Measurements from ENCODE around the gene PLEKHG7. TPM values are rescaled to one million over a fixed set of nuclear protein-coding genes. Genes with fewer than 3 reads are reported as not detected.
"Not testable (repeated sequence)": the region's sequence is repeated elsewhere in the genome, so short reads cannot be mapped to it uniquely, and the experiment has no call there.

The PLEKHG7 gene
- total RNA-seq, 1 donor, result not detected

GRCh38 chr12:92745856-92746550, 43.2 kb downstream of the PLEKHG7 start:
- DNase-seq (ENCODE audit: low read depth in 2 of 3, low spot score in 2 of 3), result no peak

GRCh38 chr12:92747151-92747550, 44.4 kb downstream of the PLEKHG7 start:
- DNase-seq (ENCODE audit: low read depth in 2 of 3, low spot score in 2 of 3), result no peak

- not testable (repeated sequence) for DNase-seq (ENCODE audit: low read depth in 2 of 3, low spot score in 2 of 3)
Measured at GRCh38 chr12:92749691-92750090, 46.9 kb downstream of the PLEKHG7 start.

GRCh38 chr12:92753976-92754885, 51.4 kb downstream of the PLEKHG7 start:
- no peak for DNase-seq (ENCODE audit: low read depth in 2 of 3, low spot score in 2 of 3)

- no peak for DNase-seq (ENCODE audit: low read depth in 2 of 3, low spot score in 2 of 3)
Measured at GRCh38 chr12:92756898-92757596, 54.3 kb downstream of the PLEKHG7 start.

GRCh38 chr12:92757597-92758121, 54.9 kb downstream of the PLEKHG7 start:
- DNase-seq (ENCODE audit: low read depth in 2 of 3, low spot score in 2 of 3), result no peak

GRCh38 chr12:92759634-92760268, 57.0 kb downstream of the PLEKHG7 start:
- DNase-seq (ENCODE audit: low read depth in 2 of 3, low spot score in 2 of 3), result no peak

GRCh38 chr12:92762773-92763172, 60.0 kb downstream of the PLEKHG7 start:
- no peak for DNase-seq (ENCODE audit: low read depth in 2 of 3, low spot score in 2 of 3)

- DNase-seq (ENCODE audit: low read depth in 2 of 3, low spot score in 2 of 3), result no peak
Measured at GRCh38 chr12:92764831-92765230, 62.0 kb downstream of the PLEKHG7 start.

- DNase-seq (ENCODE audit: low read depth in 2 of 3, low spot score in 2 of 3), result no peak
Measured at GRCh38 chr12:92765871-92766270, 63.1 kb downstream of the PLEKHG7 start.

GRCh38 chr12:92769124-92769901, 66.5 kb downstream of the PLEKHG7 start:
- DNase-seq (ENCODE audit: low read depth in 2 of 3, low spot score in 2 of 3), result no peak

- no peak for DNase-seq (ENCODE audit: low read depth in 2 of 3, low spot score in 2 of 3)
Measured at GRCh38 chr12:92771001-92771400, 68.2 kb downstream of the PLEKHG7 start.

- DNase-seq (ENCODE audit: low read depth in 2 of 3, low spot score in 2 of 3), result no peak
Measured at GRCh38 chr12:92775416-92775815, 72.6 kb downstream of the PLEKHG7 start.

- DNase-seq (ENCODE audit: low read depth in 2 of 3, low spot score in 2 of 3), result no peak
Measured at GRCh38 chr12:92778525-92778924, 75.7 kb downstream of the PLEKHG7 start.

- DNase-seq (ENCODE audit: low read depth in 2 of 3, low spot score in 2 of 3), result no peak
Measured at GRCh38 chr12:92779902-92780301, 77.1 kb downstream of the PLEKHG7 start.

- DNase-seq (ENCODE audit: low read depth in 2 of 3, low spot score in 2 of 3), result no peak
Measured at GRCh38 chr12:92784356-92784755, 81.6 kb downstream of the PLEKHG7 start.

- peak; percentile 29 to 84 (median 51) for DNase-seq (ENCODE audit: low read depth in 2 of 3, low spot score in 2 of 3)
Measured at GRCh38 chr12:92784797-92785562, 82.2 kb downstream of the PLEKHG7 start.

- no peak for DNase-seq (ENCODE audit: low read depth in 2 of 3, low spot score in 2 of 3)
Measured at GRCh38 chr12:92785563-92785950, 82.8 kb downstream of the PLEKHG7 start.

- no peak for DNase-seq (ENCODE audit: low read depth in 2 of 3, low spot score in 2 of 3)
Measured at GRCh38 chr12:92786045-92786444, 83.3 kb downstream of the PLEKHG7 start.

All from hematopoietic multipotent progenitor cell (in vitro differentiated cells).